Activated naive CD4-positive, alpha-beta T cell treated with anti-CD3 and anti-CD28 coated beads, Interleukin-2, amount 10 ng/mL, durations not matched to agents 7 days and 5 days (primary cell): ENCODE measurements around the gene SIM1.

Source experiments
- CTCF ChIA-PET: fragments of 350-600 bp; sonication (Branson Sonifier 250); formaldehyde crosslinking; loops from one replicate; lab custom pipeline; 2021; ENCODE audit warnings: antibody characterized with exemption; lab: Charles Lee
- DNase-seq: peaks from one replicate; pipeline ENCODE4 v3.0.0-alpha.2; 2020
- H3K27ac Mint-ChIP-seq: one replicate; pipeline ENCODE4 v1.8.0; 2021; ENCODE audit warnings: mild to moderate bottlenecking, moderate library complexity, mixed read lengths
- H3K27me3 Mint-ChIP-seq: one replicate; pipeline ENCODE4 v1.8.0; 2021; ENCODE audit warnings: mild to moderate bottlenecking, mixed read lengths
- H3K36me3 Mint-ChIP-seq: one replicate; pipeline ENCODE4 v1.8.0; 2021; ENCODE audit warnings: mixed read lengths
- H3K4me1 Mint-ChIP-seq: one replicate; pipeline ENCODE4 v1.8.0; 2021; ENCODE audit warnings: mixed read lengths
- H3K4me3 Mint-ChIP-seq: one replicate; pipeline ENCODE4 v1.8.0; 2021; ENCODE audit warnings: mild to moderate bottlenecking, moderate library complexity, mixed read lengths
- H3K9me3 Mint-ChIP-seq: one replicate; pipeline ENCODE4 v1.8.0; 2021; ENCODE audit warnings: mixed read lengths

The SIM1 gene

GRCh38 chr6:100433726-100434435 is 30.8 kb downstream of the SIM1 start:
- Mint-ChIP-seq H3K27ac (no peak overlapping the region), H3K4me1 (no peaks in the 10 kb centered on the region), H3K36me3 (no peaks in the 10 kb centered on the region), H3K27me3 (no peaks in the 10 kb centered on the region), H3K4me3 (no peak overlapping the region), H3K9me3 (no peaks in the 10 kb centered on the region)
- no peak for DNase-seq
- CTCF ChIA-PET = no interaction called here

GRCh38 chr6:100432136-100432535 is 32.6 kb downstream of the SIM1 start:
- Mint-ChIP-seq H3K36me3 (no peaks in the 10 kb centered on the region), H3K9me3 (no peaks in the 10 kb centered on the region), H3K4me1 (no peaks in the 10 kb centered on the region), H3K4me3 (no peak overlapping the region), H3K27me3 (no peaks in the 10 kb centered on the region), H3K27ac (no peak overlapping the region)
- CTCF ChIA-PET = no interaction called here
- no peak for DNase-seq

- Mint-ChIP-seq H3K9me3 (no peaks in the 10 kb centered on the region), H3K36me3 (no peaks in the 10 kb centered on the region), H3K4me3 (no peak overlapping the region), H3K4me1 (no peaks in the 10 kb centered on the region), H3K27ac (no peak overlapping the region), H3K27me3 (no peaks in the 10 kb centered on the region)
- no peak for DNase-seq
- CTCF ChIA-PET = no interaction called here
Observed at GRCh38 chr6:100430962-100431361, 33.8 kb downstream of the SIM1 start.

- Mint-ChIP-seq H3K36me3 (no peaks in the 10 kb centered on the region), H3K27ac (no peak overlapping the region), H3K4me3 (no peak overlapping the region), H3K4me1 (no peaks in the 10 kb centered on the region), H3K27me3 (no peaks in the 10 kb centered on the region), H3K9me3 (no peaks in the 10 kb centered on the region)
- CTCF ChIA-PET = no interaction called here
- no peak for DNase-seq
Observed at GRCh38 chr6:100427452-100427851, 37.3 kb downstream of the SIM1 start.

GRCh38 chr6:100426744-100427338 is 37.9 kb downstream of the SIM1 start:
- CTCF ChIA-PET = no interaction called here
- no peaks in the 10 kb centered on the region for H3K27me3 Mint-ChIP-seq
- no peak overlapping the region for H3K4me3 Mint-ChIP-seq
- no peak for DNase-seq
- no peaks in the 10 kb centered on the region for H3K9me3 Mint-ChIP-seq
- H3K27ac Mint-ChIP-seq = no peak overlapping the region
- H3K36me3 Mint-ChIP-seq = no peaks in the 10 kb centered on the region
- H3K4me1 Mint-ChIP-seq = no peaks in the 10 kb centered on the region

- CTCF ChIA-PET = no interaction called here
- Mint-ChIP-seq H3K27ac (no peak overlapping the region), H3K9me3 (no peaks in the 10 kb centered on the region), H3K4me1 (no peaks in the 10 kb centered on the region), H3K27me3 (no peaks in the 10 kb centered on the region), H3K4me3 (no peak overlapping the region), H3K36me3 (no peaks in the 10 kb centered on the region)
- DNase-seq = no peak
Observed at GRCh38 chr6:100426241-100426640, 38.5 kb downstream of the SIM1 start.

GRCh38 chr6:100420711-100421110 is 44.0 kb downstream of the SIM1 start:
- Mint-ChIP-seq H3K27me3 (no peaks in the 10 kb centered on the region), H3K9me3 (no peaks in the 10 kb centered on the region), H3K4me1 (no peaks in the 10 kb centered on the region), H3K4me3 (no peak overlapping the region), H3K36me3 (no peaks in the 10 kb centered on the region), H3K27ac (no peak overlapping the region)
- DNase-seq = no peak
- CTCF ChIA-PET = no interaction called here

- no peak overlapping the region for H3K4me3 Mint-ChIP-seq
- H3K27me3 Mint-ChIP-seq = peaks cover 4% of the 10 kb centered on the region
- no peak for DNase-seq
- H3K4me1 Mint-ChIP-seq = no peaks in the 10 kb centered on the region
- CTCF ChIA-PET = interaction anchor here (0.6 kb wide), 1 partner anchor 13 kb away, joined by 3 read pairs; no protein-coding TSS in a partner anchor
- H3K36me3 Mint-ChIP-seq = no peaks in the 10 kb centered on the region
- H3K27ac Mint-ChIP-seq = no peak overlapping the region
- H3K9me3 Mint-ChIP-seq = no peaks in the 10 kb centered on the region
Observed at GRCh38 chr6:100417036-100417435, 47.7 kb downstream of the SIM1 start.

GRCh38 chr6:100415768-100416167 is 49.0 kb downstream of the SIM1 start:
- CTCF ChIA-PET = no interaction called here
- no peak overlapping the region for H3K27ac Mint-ChIP-seq
- no peaks in the 10 kb centered on the region for H3K4me1 Mint-ChIP-seq
- no peak overlapping the region for H3K4me3 Mint-ChIP-seq
- no peaks in the 10 kb centered on the region for H3K36me3 Mint-ChIP-seq
- peaks cover 4% of the 10 kb centered on the region for H3K27me3 Mint-ChIP-seq
- no peak for DNase-seq
- H3K9me3 Mint-ChIP-seq = no peaks in the 10 kb centered on the region

GRCh38 chr6:100412872-100413271 is 51.8 kb downstream of the SIM1 start:
- Mint-ChIP-seq H3K27me3 (peaks cover 4% of the 10 kb centered on the region), H3K4me3 (no peak overlapping the region), H3K27ac (no peak overlapping the region), H3K9me3 (no peaks in the 10 kb centered on the region), H3K36me3 (no peaks in the 10 kb centered on the region), H3K4me1 (no peaks in the 10 kb centered on the region)
- CTCF ChIA-PET = no interaction called here
- DNase-seq = no peak

- Mint-ChIP-seq H3K4me1 (no peaks in the 10 kb centered on the region), H3K27ac (no peak overlapping the region), H3K9me3 (no peaks in the 10 kb centered on the region), H3K36me3 (no peaks in the 10 kb centered on the region), H3K4me3 (no peak overlapping the region), H3K27me3 (no peaks in the 10 kb centered on the region)
- no peak for DNase-seq
- CTCF ChIA-PET = interaction anchor here (0.6 to 0.7 kb wide), 2 partner anchors 58 to 881 kb away, joined by 3 to 5 read pairs; no protein-coding TSS in a partner anchor
Observed at GRCh38 chr6:100404051-100404450, 60.7 kb downstream of the SIM1 start.

- Mint-ChIP-seq H3K4me3 (no peak overlapping the region), H3K36me3 (no peaks in the 10 kb centered on the region), H3K9me3 (no peaks in the 10 kb centered on the region), H3K27ac (no peak overlapping the region), H3K27me3 (no peaks in the 10 kb centered on the region), H3K4me1 (no peaks in the 10 kb centered on the region)
- no peak for DNase-seq
- CTCF ChIA-PET = no interaction called here
Observed at GRCh38 chr6:100393493-100393892, 71.2 kb downstream of the SIM1 start.

- CTCF ChIA-PET = no interaction called here
- DNase-seq = no peak
- H3K27me3 Mint-ChIP-seq = no peaks in the 10 kb centered on the region
- no peaks in the 10 kb centered on the region for H3K9me3 Mint-ChIP-seq
- no peaks in the 10 kb centered on the region for H3K4me1 Mint-ChIP-seq
- H3K4me3 Mint-ChIP-seq = no peak overlapping the region
- no peaks in the 10 kb centered on the region for H3K36me3 Mint-ChIP-seq
- no peak overlapping the region for H3K27ac Mint-ChIP-seq
Observed at GRCh38 chr6:100392423-100392822, 72.3 kb downstream of the SIM1 start.

- Mint-ChIP-seq H3K27me3 (no peaks in the 10 kb centered on the region), H3K4me1 (no peaks in the 10 kb centered on the region), H3K9me3 (no peaks in the 10 kb centered on the region), H3K27ac (no peak overlapping the region), H3K4me3 (no peak overlapping the region), H3K36me3 (no peaks in the 10 kb centered on the region)
- CTCF ChIA-PET = no interaction called here
- no peak for DNase-seq
Observed at GRCh38 chr6:100388868-100389519, 75.7 kb downstream of the SIM1 start.

GRCh38 chr6:100382767-100383195 is 81.9 kb downstream of the SIM1 start:
- Mint-ChIP-seq H3K27ac (no peak overlapping the region), H3K4me3 (no peak overlapping the region), H3K9me3 (no peaks in the 10 kb centered on the region), H3K27me3 (no peaks in the 10 kb centered on the region), H3K36me3 (no peaks in the 10 kb centered on the region), H3K4me1 (no peaks in the 10 kb centered on the region)
- no peak for DNase-seq
- CTCF ChIA-PET = no interaction called here
